BE2C (cell line): ENCODE data around the gene RRBP1.

Experiments
- DNase-seq: peaks from one replicate; pipeline ENCODE4 v3.0.0-alpha.2; 2020
- H3K27me3 ChIP-seq: fragments of 250-450 bp; sonication (Bioruptor Pico); 2 replicates; pipeline ENCODE4 v1.5.1; 2020; ENCODE audit warnings: mild to moderate bottlenecking
- H3K36me3 ChIP-seq: fragments of 250-450 bp; sonication (Bioruptor Pico); 2 replicates; pipeline ENCODE4 v1.5.1; 2020; ENCODE audit warnings: mild to moderate bottlenecking
- H3K4me1 ChIP-seq: fragments of 250-450 bp; sonication (Bioruptor Pico); 2 replicates; pipeline ENCODE4 v1.5.1; 2020
- H3K4me3 ChIP-seq: 2 replicates; pipeline ENCODE4 v1.5.1; 2011; ENCODE audit warnings: low read depth, low read length
- H3K9me3 ChIP-seq: fragments of 250-450 bp; sonication (Bioruptor Pico); 2 replicates; pipeline ENCODE4 v1.5.1; 2020
- CTCF ChIP-seq: IDR thresholded peaks from 2 replicates; pipeline ENCODE4 v1.5.1; 2012; ENCODE audit warnings: mild to moderate bottlenecking, low read depth, low read length

RRBP1 gene

GRCh38 chr20:17630151-17630805 is 51.8 kb downstream of the RRBP1 start:
- H3K36me3 ChIP-seq, result no peaks in the 10 kb centered on the region
- no peak for TF ChIP-seq CTCF
- H3K4me1 ChIP-seq, result no peaks in the 10 kb centered on the region
- DNase-seq, result no peak
- H3K4me3 ChIP-seq, result no peak overlapping the region
- no peaks in the 10 kb centered on the region for H3K27me3 ChIP-seq
- H3K9me3 ChIP-seq, result no peaks in the 10 kb centered on the region

GRCh38 chr20:17629678-17630089 is 52.4 kb downstream of the RRBP1 start:
- no peaks in the 10 kb centered on the region for H3K36me3 ChIP-seq
- 0 out of 2 replicates have a peak, but pooled peaks cover 3% of the 10 kb centered on the region for H3K4me1 ChIP-seq
- no peaks in the 10 kb centered on the region for H3K27me3 ChIP-seq
- H3K4me3 ChIP-seq, result no peak overlapping the region
- no peak for TF ChIP-seq CTCF
- no peak for DNase-seq
- H3K9me3 ChIP-seq, result no peaks in the 10 kb centered on the region

GRCh38 chr20:17629025-17629424 is 53.0 kb downstream of the RRBP1 start:
- DNase-seq, result no peak
- Histone ChIP-seq H3K27me3 (no peaks in the 10 kb centered on the region), H3K4me3 (no peak overlapping the region), H3K36me3 (no peaks in the 10 kb centered on the region), H3K9me3 (no peaks in the 10 kb centered on the region), H3K4me1 (0 out of 2 replicates have a peak, but pooled peaks cover 3% of the 10 kb centered on the region)
- TF ChIP-seq CTCF, result no peak

- Histone ChIP-seq H3K9me3 (no peaks in the 10 kb centered on the region), H3K27me3 (no peaks in the 10 kb centered on the region), H3K4me3 (no peak overlapping the region), H3K36me3 (no peaks in the 10 kb centered on the region), H3K4me1 (0 out of 2 replicates have a peak, but pooled peaks cover 3% of the 10 kb centered on the region)
- no peak for TF ChIP-seq CTCF
- no peak for DNase-seq
Measured at GRCh38 chr20:17628101-17628841, 53.8 kb downstream of the RRBP1 start.

GRCh38 chr20:17627101-17627955 is 54.7 kb downstream of the RRBP1 start:
- Histone ChIP-seq H3K4me3 (no peak overlapping the region), H3K36me3 (no peaks in the 10 kb centered on the region)

More at GRCh38 chr20:17627101-17627955, 54.7 kb downstream of the RRBP1 start:
- DNase-seq, result peak; percentile 4
- no peak for TF ChIP-seq CTCF
- H3K9me3 ChIP-seq, result no peaks in the 10 kb centered on the region
- no peaks in the 10 kb centered on the region for H3K27me3 ChIP-seq
- H3K4me1 ChIP-seq, result 0 out of 2 replicates have a peak, but pooled peaks cover 3% of the 10 kb centered on the region
